SK-N-SH treated with all-trans-retinoic acid at 6 μM for 48 hours (cell line): ENCODE data around the gene PDILT.

Experiments
- ISL1 ChIP-seq: fragments of 250-450 bp; sonication (Bioruptor Pico); IDR thresholded peaks from 2 replicates; pipeline ENCODE4 v2.1.2; 2022; ENCODE audit warnings: mild to moderate bottlenecking, moderate library complexity
- OSR1 ChIP-seq: fragments of 250-450 bp; sonication (Bioruptor Pico); IDR thresholded peaks from 2 replicates; pipeline ENCODE4 v1.8.0; 2022; ENCODE audit warnings: moderate library complexity, mild to moderate bottlenecking, inconsistent platforms
- RARB ChIP-seq: fragments of 250-450 bp; sonication (Bioruptor Pico); IDR thresholded peaks from 2 replicates; pipeline ENCODE4 v1.8.0; 2021; ENCODE audit warnings: mild to moderate bottlenecking, moderate library complexity
- SNAI2 ChIP-seq: fragments of 250-450 bp; sonication (Bioruptor Pico); IDR thresholded peaks from 2 replicates; pipeline ENCODE4 v1.5.0; 2020; ENCODE audit warnings: mild to moderate bottlenecking, moderate library complexity
- ZFP3 ChIP-seq: fragments of 250-450 bp; sonication (Bioruptor Pico); IDR thresholded peaks from 2 replicates; pipeline ENCODE4 v1.5.0; 2020; ENCODE audit warnings: mild to moderate bottlenecking, moderate library complexity
- ZFP30 ChIP-seq: fragments of 450-650 bp; formaldehyde crosslinking; IDR thresholded peaks from 2 replicates; pipeline ENCODE4 v1.5.0; 2022; ENCODE audit warnings: mild to moderate bottlenecking, moderate library complexity
- ZNF565 ChIP-seq: fragments of 450-650 bp; formaldehyde crosslinking; conservative IDR thresholded peaks from 2 replicates; pipeline ENCODE4 v1.5.0; 2020; ENCODE audit warnings: low read depth, mild to moderate bottlenecking, moderate library complexity
- TF ChIP-seq, protein P1 (sequence below): fragments of 250-450 bp; sonication (Bioruptor Pico); IDR thresholded peaks from 2 replicates; pipeline ENCODE4 v1.8.0; 2021; ENCODE audit warnings: low read depth, mild to moderate bottlenecking, moderate library complexity, borderline replicate concordance

GRCh38 chr16:20385844-20386832, 18.4 kb downstream of the PDILT start:
- no peak for TF ChIP-seq ISL1 (CRISPR knock-in tag)
- no peak for TF ChIP-seq SNAI2 (CRISPR knock-in tag)
- TF ChIP-seq ZFP30, result no peak
- no peak for TF ChIP-seq RARB (CRISPR knock-in tag)
- TF ChIP-seq, protein P1, sequence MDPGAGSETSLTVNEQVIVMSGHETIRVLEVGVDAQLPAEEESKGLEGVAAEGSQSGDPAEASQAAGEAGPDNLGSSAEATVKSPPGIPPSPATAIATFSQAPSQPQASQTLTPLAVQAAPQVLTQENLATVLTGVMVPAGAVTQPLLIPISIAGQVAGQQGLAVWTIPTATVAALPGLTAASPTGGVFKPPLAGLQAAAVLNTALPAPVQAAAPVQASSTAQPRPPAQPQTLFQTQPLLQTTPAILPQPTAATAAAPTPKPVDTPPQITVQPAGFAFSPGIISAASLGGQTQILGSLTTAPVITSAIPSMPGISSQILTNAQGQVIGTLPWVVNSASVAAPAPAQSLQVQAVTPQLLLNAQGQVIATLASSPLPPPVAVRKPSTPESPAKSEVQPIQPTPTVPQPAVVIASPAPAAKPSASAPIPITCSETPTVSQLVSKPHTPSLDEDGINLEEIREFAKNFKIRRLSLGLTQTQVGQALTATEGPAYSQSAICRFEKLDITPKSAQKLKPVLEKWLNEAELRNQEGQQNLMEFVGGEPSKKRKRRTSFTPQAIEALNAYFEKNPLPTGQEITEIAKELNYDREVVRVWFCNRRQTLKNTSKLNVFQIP (CRISPR knock-in tag), result no peak
- TF ChIP-seq ZNF565 (CRISPR knock-in tag), result no peak
- no peak for TF ChIP-seq ZFP3
- no peak for TF ChIP-seq OSR1 (CRISPR knock-in tag)
